Body of pancreas (tissue), 4 donors: ENCODE data around the gene EME1. TPM values are rescaled to one million over a fixed set of nuclear protein-coding genes. Genes with fewer than 3 reads are reported as not detected.

ENCODE experiments used
- ATAC-seq: fragments of 150-250 bp; one replicate; pipeline ENCODE4 v1.9.1; 2016
- DNase-seq, 4 donors: peaks; one replicate each; pipeline ENCODE4 v3.0.0-alpha.2; 2019
- H3K27ac ChIP-seq, 4 donors: fragments of 200-600 bp; sonication (generic); 1 replicate in 3 of 4; 2 replicates in 1 of 4; pipeline versions ENCODE4 v1.5.1 to v1.6.1; 2016 to 2019; ENCODE audit warnings: mild to moderate bottlenecking in 1 of 4, mixed read lengths in 1 of 4, moderate library complexity in 1 of 4
- H3K27me3 ChIP-seq, 2 donors: fragments of 200-600 bp; sonication (generic); one replicate each; pipeline ENCODE4 v1.6.0; 2016; ENCODE audit warnings: mild to moderate bottlenecking in 1 of 2
- H3K36me3 ChIP-seq, 2 donors: fragments of 200-600 bp; sonication (generic); replicated peaks in 1 of 2; 2 replicates each; pipeline ENCODE4 v1.5.1; 2016; ENCODE audit warnings: low read depth in 2 of 2; ENCODE audit not compliant: insufficient read depth in 1 of 2
- H3K4me1 ChIP-seq: fragments of 200-600 bp; sonication (generic); one replicate; pipeline ENCODE4 v1.6.0; 2016
- H3K4me3 ChIP-seq, 2 donors: fragments of 200-600 bp; sonication (generic); 1 replicate in 1 of 2; 2 replicates in 1 of 2; pipeline ENCODE4 v1.5.1; 2016 to 2019
- H3K9me3 ChIP-seq, 3 donors: fragments of 200-600 bp; sonication (generic); 1 replicate in 2 of 3; 2 replicates in 1 of 3; pipeline ENCODE4 v1.5.1; 2016
- CTCF ChIP-seq, 7 experiments: fragments of 450-650 bp in 4 of 7; fragments of 200-600 bp in 3 of 7; sonication (generic) in 3 of 7; IDR thresholded peaks; one replicate each; pipeline ENCODE4 v1.5.1; 2016 to 2019; ENCODE audit warnings: antibody characterized with exemption in 7 of 7
- POLR2A ChIP-seq, 3 donors: fragments of 450-650 bp; IDR thresholded peaks; one replicate each; pipeline ENCODE4 v1.6.1; 2016; ENCODE audit warnings: antibody characterized with exemption in 3 of 3, mild to moderate bottlenecking in 2 of 3
- WGBS, 2 donors: methylation state at CpG; one replicate each; pipeline ENCODE4 v1.1.5; 2017; 5-methylcytosine and 5-hydroxymethylcytosine counted together
- intact Hi-C: fragments of 100-400 bp; cut with DNase I; formaldehyde crosslinking; loops from one replicate; pipeline ENCODE4 v1.15.1; 2023
- total RNA-seq, 2 donors: library from RNA; depleted of rRNA; stranded (reverse); fragments of >200 nt; gene quantifications; one replicate each; pipeline ENCODE4 v1.1.0, GENCODE V29; 2016

EME1 gene
- total RNA-seq, 2 donors from 2014 or later: not detected

- Histone ChIP-seq H3K27me3 (no peaks in the 10 kb centered on the region), H3K4me3 (no peak overlapping the region), H3K4me1 (peaks cover 3% of the 10 kb centered on the region), H3K36me3 (peaks cover 7 to 8% of the 10 kb centered on the region in 2 donors), H3K27ac (no peak overlapping the region), H3K9me3 (no peaks in the 10 kb centered on the region)
- no peak for TF ChIP-seq POLR2A (IDR thresholded peaks at IDR 0.05)
- no peak for TF ChIP-seq CTCF (IDR thresholded peaks at IDR 0.05)
- no peak for DNase-seq
- intact Hi-C loops: no loop called here
- 92 to 93% methylated on average over 20 to 21 of the region's 21 CpGs for WGBS, 2 donors
- no peak for ATAC-seq
Measured at GRCh38 chr17:50352693-50353599, 20.1 kb upstream of the EME1 start.

- DNase-seq (no peak), ATAC-seq (no peak)
- Histone ChIP-seq H3K27ac (no peak overlapping the region), H3K27me3 (no peaks in the 10 kb centered on the region), H3K9me3 (no peaks in the 10 kb centered on the region), H3K4me1 (peaks cover 4% of the 10 kb centered on the region), H3K4me3 (no peak overlapping the region), H3K36me3 (peaks cover 7 to 8% of the 10 kb centered on the region in 2 donors)
- intact Hi-C loops: no loop called here
- 88 to 91% methylated on average over 2 to 19 of the region's 27 CpGs for WGBS, 2 donors
- TF ChIP-seq CTCF (IDR thresholded peaks at IDR 0.05): no peak
- TF ChIP-seq POLR2A (IDR thresholded peaks at IDR 0.05): no peak
Measured at GRCh38 chr17:50353600-50354195, 19.3 kb upstream of the EME1 start.

GRCh38 chr17:50354198-50354597 lies 18.8 kb upstream of the EME1 start:
- ATAC-seq (no peak), DNase-seq (no peak)
- intact Hi-C loops: no loop called here
- Histone ChIP-seq H3K27ac (no peak overlapping the region), H3K36me3 (peaks cover 7 to 8% of the 10 kb centered on the region in 2 donors), H3K27me3 (no peaks in the 10 kb centered on the region), H3K4me3 (no peak overlapping the region), H3K9me3 (no peaks in the 10 kb centered on the region), H3K4me1 (peaks cover 9% of the 10 kb centered on the region)
- TF ChIP-seq CTCF (IDR thresholded peaks at IDR 0.05): no peak
- TF ChIP-seq POLR2A (IDR thresholded peaks at IDR 0.05): no peak
- 92 to 93% methylated on average over 15 of the region's 15 CpGs for WGBS, 2 donors

- WGBS, 2 donors: 94 to 96% methylated on average over 10 to 12 of the region's 13 CpGs
- H3K27me3 ChIP-seq: no peaks in the 10 kb centered on the region
- no peak for DNase-seq
- H3K4me3 ChIP-seq: no peak overlapping the region
- H3K4me1 ChIP-seq: peaks cover 13% of the 10 kb centered on the region
- intact Hi-C loops: no loop called here
- peaks cover 7 to 8% of the 10 kb centered on the region in 2 donors for H3K36me3 ChIP-seq
- ATAC-seq: no peak
- no peaks in the 10 kb centered on the region for H3K9me3 ChIP-seq
- H3K27ac ChIP-seq: no peak overlapping the region
- TF ChIP-seq CTCF (IDR thresholded peaks at IDR 0.05): no peak
- no peak for TF ChIP-seq POLR2A (IDR thresholded peaks at IDR 0.05)
Measured at GRCh38 chr17:50354776-50355175, 18.3 kb upstream of the EME1 start.
